ENCODE data around the gene LRRC4.

- TF ChIP-seq POLR2AphosphoS5 (IDR thresholded peaks at IDR 0.05; ENCODE audit: low read depth, low read length) (no peak), POLR2A (IDR thresholded peaks at IDR 0.05; ENCODE audit: low read depth, low read length) (no peak)
Observed at GRCh38 chr7:128054511-128054910, 23.3 kb upstream of the LRRC4 start.
